Measurements from ENCODE around the gene EBLN1. TPM values are rescaled to one million over a fixed set of nuclear protein-coding genes. Genes with fewer than 3 reads are reported as not detected.

EBLN1 gene
- total and polyA plus RNA-seq, 2 of the 8 experiments (the other 6 are each of a cell fraction or from before 2014, with no cell fraction given), result not detected

- TF ChIP-seq RAD21 (IDR thresholded peaks at IDR 0.05 in 1 of 2, conservative IDR thresholded peaks at IDR 0.05 in 1 of 2; ENCODE audit: low read depth in 2 of 2, low read length in 2 of 2) (no peak), MAFK (IDR thresholded peaks at IDR 0.05; ENCODE audit: low read depth, low read length) (no peak), BACH1 (IDR thresholded peaks at IDR 0.05; ENCODE audit: low read length) (no peak), KDM4A (IDR thresholded peaks at IDR 0.05; ENCODE audit: low read depth, low read length, severe bottlenecking) (no peak), SP4 (IDR thresholded peaks at IDR 0.05; ENCODE audit: low read length) (no peak), KDM1A (IDR thresholded peaks at IDR 0.05; ENCODE audit: borderline replicate concordance, low read length) (no peak), CHD1 (IDR thresholded peaks at IDR 0.05; ENCODE audit: low read depth, low read length) (no peak)
Observed at GRCh38 chr10:22265839-22266537, 48.2 kb upstream of the EBLN1 start (continued).

Measured in H1 (cell line).